ENCODE data around the gene PRKCZ. TPM values are rescaled to one million over a fixed set of nuclear protein-coding genes. Genes with fewer than 3 reads are reported as not detected.

Gene PRKCZ
- polyA plus RNA-seq, 4 donors = 44.2 to 252 (median 144) TPM

DNA sequence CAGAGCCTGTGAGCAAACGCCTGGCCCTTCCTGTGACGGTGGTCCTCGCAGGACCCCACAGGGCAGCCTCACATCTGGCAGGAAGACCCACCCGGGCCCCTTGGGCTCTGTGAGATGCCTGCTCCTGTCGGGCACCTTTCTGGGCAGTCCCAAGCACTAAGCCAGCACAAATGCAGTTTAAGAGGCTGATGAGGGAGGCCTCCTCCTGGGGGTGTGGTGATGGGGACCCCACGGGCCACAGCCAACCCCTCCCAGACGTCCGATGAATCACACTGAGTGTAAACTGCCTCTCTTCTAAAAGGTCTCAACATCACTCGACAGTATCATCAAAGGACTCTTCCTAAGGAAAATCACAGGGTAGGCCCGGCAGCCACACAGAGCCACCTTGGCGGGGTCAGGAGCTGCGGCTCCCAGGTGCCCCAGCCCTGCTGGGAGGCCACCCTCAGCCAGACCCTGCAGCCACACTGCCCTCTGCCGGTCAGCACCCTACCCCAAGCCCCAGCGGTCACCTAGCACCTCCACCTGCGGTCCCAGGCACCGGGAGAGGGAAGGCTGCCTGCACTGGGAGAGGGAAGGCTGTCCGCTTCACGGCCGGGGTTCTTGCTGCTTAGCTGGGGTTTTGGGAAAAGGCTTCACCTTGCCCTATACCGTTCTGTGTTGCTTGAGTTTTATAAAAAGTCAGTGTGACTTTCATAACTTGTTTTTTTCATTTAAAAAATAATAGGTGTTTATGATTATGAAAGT, 3.9 kb upstream of the PRKCZ start:
- DNase-seq (peak; percentile 81 to 88), FAIRE-seq (no peak)
- Histone ChIP-seq H3K4me3 (ENCODE audit: low read depth in 1 of 3, low read length in 3 of 3) (peak overlapping the region in 2 of 3 donors; percentile 5 to 22), H3K36me3 (ENCODE audit: control insufficient read depth in 3 of 3, insufficient read depth in 2 of 3, low read depth in 1 of 3, low read length in 3 of 3) (no peaks in the 10 kb centered on the region), H3K27me3 (ENCODE audit: control insufficient read depth in 3 of 3, insufficient read depth in 3 of 3, low read length in 3 of 3) (peaks cover 0 to 10% (median 2%) of the 10 kb centered on the region in 3 donors), H3K9me3 (ENCODE audit: control insufficient read depth in 2 of 2, insufficient read depth in 1 of 2, low read depth in 1 of 2, low read length in 1 of 2) (no peaks in the 10 kb centered on the region), H3K4me1 (ENCODE audit: control insufficient read depth in 3 of 3, insufficient read depth in 2 of 3, low read depth in 1 of 3, low read length in 2 of 3) (peaks cover 4 to 62% (median 6%) of the 10 kb centered on the region in 3 donors), H3K27ac (ENCODE audit: low read depth in 1 of 3, low read length in 2 of 3) (peak overlapping the region; percentile 74 to 99 (median 96))
- 28 to 31% (median 30%) methylated on average over 20 of the region's 20 CpGs for WGBS, 3 donors

DNA sequence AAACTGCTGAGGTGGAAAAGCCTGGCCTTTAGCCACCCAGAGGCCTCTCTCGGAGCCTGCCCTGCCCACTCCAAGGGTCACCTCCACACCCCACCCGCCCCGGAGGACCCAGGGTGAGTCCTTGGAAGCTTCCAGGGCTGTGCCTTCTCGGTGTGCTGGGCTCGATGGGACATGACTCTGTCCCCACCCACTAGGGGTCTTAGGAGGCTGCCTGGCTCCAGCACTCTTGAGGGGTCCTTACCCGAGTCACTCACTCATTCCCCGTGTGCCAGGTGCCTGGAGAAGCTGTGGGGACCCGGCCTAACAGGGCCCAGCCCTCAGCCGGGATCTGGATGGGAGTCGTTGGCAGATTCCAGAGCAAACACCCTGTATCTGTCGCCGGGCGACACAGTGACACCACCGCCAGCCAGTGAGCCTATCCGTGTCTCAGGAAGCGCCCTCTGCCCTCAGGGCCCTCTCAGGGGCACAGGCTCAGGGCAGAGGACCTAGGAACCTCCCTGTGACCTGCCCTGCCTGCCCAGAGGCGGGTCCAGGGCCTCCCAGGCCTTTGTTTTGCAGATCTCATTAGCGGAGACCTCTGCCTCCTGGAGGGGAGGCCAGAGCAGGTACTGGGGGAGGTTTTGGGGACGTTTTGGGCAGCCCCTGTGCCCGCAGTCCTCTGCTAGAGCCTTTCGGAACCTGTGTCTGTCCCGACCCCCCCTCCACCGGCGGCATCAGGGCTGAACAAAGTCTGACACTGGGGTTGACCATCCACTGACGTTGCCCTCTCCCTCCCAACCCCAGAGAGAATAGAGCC, 3.1 kb upstream of the PRKCZ start:
- DNase-seq (peak; percentile 78 to 89), FAIRE-seq (no peak)
- Histone ChIP-seq H3K4me1 (ENCODE audit: control insufficient read depth in 3 of 3, insufficient read depth in 2 of 3, low read depth in 1 of 3, low read length in 2 of 3) (peaks cover 4 to 67% (median 6%) of the 10 kb centered on the region in 3 donors), H3K9me3 (ENCODE audit: control insufficient read depth in 2 of 2, insufficient read depth in 1 of 2, low read depth in 1 of 2, low read length in 1 of 2) (no peaks in the 10 kb centered on the region), H3K27ac (ENCODE audit: low read depth in 1 of 3, low read length in 2 of 3) (peak overlapping the region; percentile 93 to 99 (median 99)), H3K4me3 (ENCODE audit: low read depth in 1 of 3, low read length in 3 of 3) (peak overlapping the region in 1 of 3 donors; percentile 22), H3K36me3 (ENCODE audit: control insufficient read depth in 3 of 3, insufficient read depth in 2 of 3, low read depth in 1 of 3, low read length in 3 of 3) (no peaks in the 10 kb centered on the region), H3K27me3 (ENCODE audit: control insufficient read depth in 3 of 3, insufficient read depth in 3 of 3, low read length in 3 of 3) (peaks cover 0 to 10% (median 2%) of the 10 kb centered on the region in 3 donors)
- WGBS, 3 donors = 12 to 40% (median 31%) methylated on average over 24 to 25 of the region's 25 CpGs

DNA sequence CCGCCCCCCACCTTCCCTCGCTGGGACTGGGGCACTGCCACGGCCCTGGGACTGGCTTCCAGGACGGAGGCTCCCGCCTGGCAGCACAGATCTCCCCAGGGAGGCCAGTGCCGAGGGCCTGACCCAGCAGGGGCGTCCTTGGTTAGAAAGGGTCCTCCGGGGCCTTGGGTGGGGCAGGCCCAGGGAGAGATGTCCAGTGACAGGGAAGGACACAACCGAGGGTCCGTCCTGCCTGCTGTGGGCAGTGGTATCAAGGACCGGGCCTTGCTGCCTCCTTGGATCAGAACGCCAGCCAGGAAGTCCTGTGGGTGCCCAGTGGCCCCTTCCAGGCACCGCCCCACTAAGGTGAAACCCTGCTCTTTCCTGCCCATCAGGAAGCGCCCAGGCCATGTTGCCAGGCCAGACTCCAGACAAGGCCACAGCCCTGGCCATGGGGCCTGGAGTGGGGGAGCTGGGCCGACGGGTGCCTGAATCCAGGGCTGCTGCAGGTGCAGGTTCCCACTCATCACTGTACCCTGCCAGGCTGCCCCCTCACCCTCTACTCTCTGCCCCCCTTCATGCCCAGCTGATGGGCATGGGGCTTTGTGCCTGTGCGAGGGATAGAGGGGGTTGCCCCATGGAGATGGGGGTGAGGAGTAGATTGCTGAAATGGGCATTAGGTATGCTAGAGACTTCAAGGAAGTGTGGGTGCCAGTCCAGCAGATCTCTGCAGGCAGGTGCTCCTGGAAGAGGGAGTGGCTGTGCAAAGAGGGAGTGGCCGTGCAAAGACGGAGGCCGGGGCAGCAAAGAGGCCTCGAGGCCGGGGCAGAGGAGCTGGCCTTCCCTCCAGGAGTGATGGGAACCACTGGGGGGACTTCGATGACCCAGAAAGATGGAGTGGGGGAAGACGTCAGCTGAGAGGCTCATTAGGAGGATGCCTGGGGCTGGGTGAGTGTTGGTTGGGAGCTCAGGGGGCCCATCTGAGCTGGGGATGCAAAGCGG, 2.2 kb upstream of the PRKCZ start:
- Histone ChIP-seq H3K27me3 (ENCODE audit: control insufficient read depth in 3 of 3, insufficient read depth in 3 of 3, low read length in 3 of 3) (peaks cover 0 to 10% (median 2%) of the 10 kb centered on the region in 3 donors), H3K4me1 (ENCODE audit: control insufficient read depth in 3 of 3, insufficient read depth in 2 of 3, low read depth in 1 of 3, low read length in 2 of 3) (peaks cover 4 to 71% (median 6%) of the 10 kb centered on the region in 3 donors), H3K36me3 (ENCODE audit: control insufficient read depth in 3 of 3, insufficient read depth in 2 of 3, low read depth in 1 of 3, low read length in 3 of 3) (peaks cover 0 to 7% (median 0%) of the 10 kb centered on the region in 3 donors), H3K9me3 (ENCODE audit: control insufficient read depth in 2 of 2, insufficient read depth in 1 of 2, low read depth in 1 of 2, low read length in 1 of 2) (no peaks in the 10 kb centered on the region), H3K4me3 (ENCODE audit: low read depth in 1 of 3, low read length in 3 of 3) (no peak overlapping the region), H3K27ac (ENCODE audit: low read depth in 1 of 3, low read length in 2 of 3) (peak overlapping the region; percentile 93 to 99 (median 99))
- 38 to 65% (median 45%) methylated on average over 25 of the region's 25 CpGs for WGBS, 3 donors
- DNase-seq (peak; percentile 74 to 90), FAIRE-seq (no peak)

DNA sequence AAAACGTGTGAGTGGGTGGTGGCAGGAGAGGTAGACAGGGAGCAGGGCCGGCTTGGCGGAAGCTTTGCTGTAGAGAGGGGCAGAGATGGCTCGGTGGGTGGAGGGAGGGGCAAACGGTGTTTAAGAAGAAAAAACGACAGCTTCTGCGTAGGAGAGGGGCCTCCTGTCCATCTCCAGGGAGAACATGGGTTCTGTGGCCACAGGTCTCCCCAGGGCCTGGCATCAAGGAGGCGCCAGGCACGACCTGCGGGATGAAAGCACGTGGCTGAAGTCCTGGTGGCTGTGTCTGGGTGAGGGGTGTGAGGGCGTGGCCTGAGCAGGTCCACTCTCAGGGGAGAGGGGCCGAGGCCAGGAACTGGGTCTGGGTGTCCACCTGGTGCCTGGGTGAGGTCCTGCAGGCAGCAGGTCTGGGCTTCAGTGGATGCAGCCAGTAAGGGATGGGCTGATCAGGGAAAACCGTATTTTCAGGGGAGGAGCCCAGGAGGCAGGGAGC, 940 bp upstream of the PRKCZ start:
- DNase-seq (peak; percentile 55 to 67), FAIRE-seq (no peak)
- peaks cover 0 to 10% (median 2%) of the 10 kb centered on the region in 3 donors for H3K27me3 ChIP-seq (ENCODE audit: control insufficient read depth in 3 of 3, insufficient read depth in 3 of 3, low read length in 3 of 3)
- H3K36me3 ChIP-seq (ENCODE audit: control insufficient read depth in 3 of 3, insufficient read depth in 2 of 3, low read depth in 1 of 3, low read length in 3 of 3) = peaks cover 0 to 19% (median 0%) of the 10 kb centered on the region in 3 donors
- peak overlapping the region; percentile 82 to 99 (median 97) for H3K27ac ChIP-seq (ENCODE audit: low read depth in 1 of 3, low read length in 2 of 3)
- H3K4me3 ChIP-seq (ENCODE audit: low read depth in 1 of 3, low read length in 3 of 3) = peak overlapping the region in 2 of 3 donors; percentile 69 to 93
- peaks cover 4 to 74% (median 6%) of the 10 kb centered on the region in 3 donors for H3K4me1 ChIP-seq (ENCODE audit: control insufficient read depth in 3 of 3, insufficient read depth in 2 of 3, low read depth in 1 of 3, low read length in 2 of 3)
- H3K9me3 ChIP-seq (ENCODE audit: control insufficient read depth in 2 of 2, insufficient read depth in 1 of 2, low read depth in 1 of 2, low read length in 1 of 2) = no peaks in the 10 kb centered on the region
- WGBS, 3 donors = 47 to 52% (median 47%) methylated on average over 14 of the region's 14 CpGs

DNA sequence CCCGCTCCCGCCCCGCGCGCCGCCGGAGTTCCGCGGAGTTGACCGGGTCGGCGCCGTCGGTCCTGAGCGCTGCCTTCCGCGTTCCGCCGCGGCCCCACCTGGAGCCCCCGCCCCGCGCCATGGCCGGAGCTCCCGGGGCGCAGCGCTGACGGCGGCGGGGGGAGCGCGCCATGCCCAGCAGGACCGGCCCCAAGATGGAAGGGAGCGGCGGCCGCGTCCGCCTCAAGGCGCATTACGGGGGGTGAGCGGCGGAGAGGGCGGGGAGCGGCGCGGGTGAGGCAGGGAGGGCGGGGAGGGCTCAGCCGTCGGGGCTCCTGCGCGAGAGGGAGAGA, 216 bp downstream of the PRKCZ start:
- peak overlapping the region; percentile 59 to 90 (median 83) for H3K27ac ChIP-seq (ENCODE audit: low read depth in 1 of 3, low read length in 2 of 3)
- DNase-seq = no peak
- H3K9me3 ChIP-seq (ENCODE audit: control insufficient read depth in 2 of 2, insufficient read depth in 1 of 2, low read depth in 1 of 2, low read length in 1 of 2) = no peaks in the 10 kb centered on the region
- peak overlapping the region; percentile 82 to 93 (median 91) for H3K4me3 ChIP-seq (ENCODE audit: low read depth in 1 of 3, low read length in 3 of 3)
- 0 to 2% (median 2%) methylated on average over 9 to 51 of the region's 51 CpGs for WGBS, 3 donors
- H3K4me1 ChIP-seq (ENCODE audit: control insufficient read depth in 3 of 3, insufficient read depth in 2 of 3, low read depth in 1 of 3, low read length in 2 of 3) = peaks cover 4 to 68% (median 6%) of the 10 kb centered on the region in 3 donors
- peaks cover 0 to 10% (median 2%) of the 10 kb centered on the region in 3 donors for H3K27me3 ChIP-seq (ENCODE audit: control insufficient read depth in 3 of 3, insufficient read depth in 3 of 3, low read length in 3 of 3)
- H3K36me3 ChIP-seq (ENCODE audit: control insufficient read depth in 3 of 3, insufficient read depth in 2 of 3, low read depth in 1 of 3, low read length in 3 of 3) = peaks cover 0 to 27% (median 4%) of the 10 kb centered on the region in 3 donors
- no peak for FAIRE-seq

DNA sequence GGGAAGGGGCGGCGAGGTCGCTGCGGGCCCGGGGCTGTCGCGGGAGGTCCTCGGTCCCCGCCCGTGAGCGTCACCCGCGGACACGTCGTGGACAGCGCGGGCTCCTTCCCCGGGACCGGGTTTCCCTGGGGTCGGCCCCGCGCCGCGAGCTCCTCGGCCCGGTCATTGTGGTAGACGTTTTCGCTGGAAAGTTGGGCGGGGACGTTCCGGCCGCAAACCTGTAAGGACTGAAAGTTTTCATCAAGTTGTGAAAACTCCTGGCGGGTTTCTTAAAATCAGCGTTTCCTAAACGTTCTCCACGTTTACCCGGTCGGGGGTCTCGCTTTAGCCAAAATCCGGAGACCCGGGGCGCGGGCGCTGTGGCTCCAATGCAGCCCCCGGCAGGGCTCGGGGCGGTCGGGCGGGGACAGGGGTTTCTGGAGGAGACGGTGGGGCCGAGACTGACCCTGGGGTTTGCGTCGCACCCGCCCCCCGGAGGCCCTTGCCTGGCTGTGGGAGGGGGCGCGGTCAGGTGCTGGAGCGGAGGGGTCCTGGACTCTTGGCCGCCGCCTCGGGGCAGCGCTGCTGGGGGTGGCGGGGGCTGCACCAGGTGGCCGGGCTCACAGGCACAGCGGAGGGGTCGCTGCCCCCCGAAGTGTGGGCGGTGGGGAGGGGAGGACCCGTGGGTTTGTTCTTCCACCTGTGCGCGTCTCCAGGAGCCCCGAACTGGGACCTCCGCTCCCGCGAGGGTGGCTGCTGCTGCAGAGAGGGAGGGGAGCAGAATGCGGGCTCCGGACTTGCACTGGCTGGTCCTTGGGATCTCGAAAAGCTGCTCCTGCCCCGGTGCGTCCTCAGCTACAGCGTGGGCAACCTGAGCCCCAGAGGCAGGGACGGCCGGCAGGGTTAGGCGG, 827 bp downstream of the PRKCZ start:
- peaks cover 0 to 34% (median 5%) of the 10 kb centered on the region in 3 donors for H3K36me3 ChIP-seq (ENCODE audit: control insufficient read depth in 3 of 3, insufficient read depth in 2 of 3, low read depth in 1 of 3, low read length in 3 of 3)

DNA sequence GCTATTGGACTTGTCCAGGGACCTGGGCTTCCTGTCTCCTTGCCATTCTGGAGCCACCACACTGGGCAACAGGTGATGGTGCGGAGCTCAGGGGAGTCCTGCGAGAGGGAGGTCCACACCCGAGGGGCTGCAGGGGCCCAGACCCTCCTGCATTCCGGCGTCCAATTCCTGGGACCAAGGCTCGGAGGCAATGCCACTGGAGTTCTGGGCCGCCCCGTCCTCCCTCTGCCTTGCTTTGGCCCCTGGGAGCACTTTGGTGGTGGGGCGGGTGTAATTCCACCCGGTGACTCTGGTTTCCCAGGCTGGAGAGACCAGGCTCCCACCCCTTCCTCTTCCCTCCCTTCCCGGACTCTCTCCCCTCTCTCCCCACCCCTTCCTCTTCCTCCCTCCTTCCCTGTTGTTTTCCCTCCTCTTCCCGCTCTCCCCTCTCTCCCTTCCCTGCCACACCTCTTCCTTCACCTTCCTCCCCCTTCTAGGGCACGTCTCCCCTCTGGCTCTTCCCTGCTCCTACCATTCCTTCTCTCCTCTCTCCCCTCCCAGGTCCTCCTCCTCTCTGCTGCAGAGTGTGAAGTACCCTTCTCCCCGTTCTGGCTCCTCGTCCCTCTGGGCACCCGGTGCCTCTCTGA, 2.0 kb downstream of the PRKCZ start:
- FAIRE-seq = no peak
- Histone ChIP-seq H3K27ac (ENCODE audit: low read depth in 1 of 3, low read length in 2 of 3) (peak overlapping the region in 2 of 3 donors; percentile 83 to 90), H3K27me3 (ENCODE audit: control insufficient read depth in 3 of 3, insufficient read depth in 3 of 3, low read length in 3 of 3) (peaks cover 0 to 10% (median 1%) of the 10 kb centered on the region in 3 donors), H3K9me3 (ENCODE audit: control insufficient read depth in 2 of 2, insufficient read depth in 1 of 2, low read depth in 1 of 2, low read length in 1 of 2) (no peaks in the 10 kb centered on the region), H3K4me3 (ENCODE audit: low read depth in 1 of 3, low read length in 3 of 3) (peak overlapping the region in 2 of 3 donors; percentile 91 to 93), H3K4me1 (ENCODE audit: control insufficient read depth in 3 of 3, insufficient read depth in 2 of 3, low read depth in 1 of 3, low read length in 2 of 3) (peaks cover 4 to 51% (median 6%) of the 10 kb centered on the region in 3 donors), H3K36me3 (ENCODE audit: control insufficient read depth in 3 of 3, insufficient read depth in 2 of 3, low read depth in 1 of 3, low read length in 3 of 3) (peaks cover 0 to 43% (median 5%) of the 10 kb centered on the region in 3 donors)
- 45 to 71% (median 61%) methylated on average over 13 to 16 of the region's 16 CpGs for WGBS, 3 donors
- DNase-seq = peak; percentile 14 to 42

More for the DNA sequence above, 827 bp downstream of the PRKCZ start:
- DNase-seq (peak; percentile 30 to 44), FAIRE-seq (no peak)
- H3K4me3 ChIP-seq (ENCODE audit: low read depth in 1 of 3, low read length in 3 of 3) = peak overlapping the region; percentile 82 to 93 (median 91)
- no peaks in the 10 kb centered on the region for H3K9me3 ChIP-seq (ENCODE audit: control insufficient read depth in 2 of 2, insufficient read depth in 1 of 2, low read depth in 1 of 2, low read length in 1 of 2)
- 4 to 12% (median 8%) methylated on average over 60 to 84 of the region's 84 CpGs for WGBS, 3 donors
- peaks cover 4 to 62% (median 6%) of the 10 kb centered on the region in 3 donors for H3K4me1 ChIP-seq (ENCODE audit: control insufficient read depth in 3 of 3, insufficient read depth in 2 of 3, low read depth in 1 of 3, low read length in 2 of 3)
- H3K27me3 ChIP-seq (ENCODE audit: control insufficient read depth in 3 of 3, insufficient read depth in 3 of 3, low read length in 3 of 3) = peaks cover 0 to 10% (median 2%) of the 10 kb centered on the region in 3 donors
- peak overlapping the region; percentile 59 to 90 (median 83) for H3K27ac ChIP-seq (ENCODE audit: low read depth in 1 of 3, low read length in 2 of 3)

Measured in small intestine (tissue), 7 donors.